ENCODE data around the gene YBX2.
"Not testable (repeated sequence)": the region's sequence is repeated elsewhere in the genome, so short reads cannot be mapped to it uniquely, and the experiment has no call there.

YBX2 gene

DNA sequence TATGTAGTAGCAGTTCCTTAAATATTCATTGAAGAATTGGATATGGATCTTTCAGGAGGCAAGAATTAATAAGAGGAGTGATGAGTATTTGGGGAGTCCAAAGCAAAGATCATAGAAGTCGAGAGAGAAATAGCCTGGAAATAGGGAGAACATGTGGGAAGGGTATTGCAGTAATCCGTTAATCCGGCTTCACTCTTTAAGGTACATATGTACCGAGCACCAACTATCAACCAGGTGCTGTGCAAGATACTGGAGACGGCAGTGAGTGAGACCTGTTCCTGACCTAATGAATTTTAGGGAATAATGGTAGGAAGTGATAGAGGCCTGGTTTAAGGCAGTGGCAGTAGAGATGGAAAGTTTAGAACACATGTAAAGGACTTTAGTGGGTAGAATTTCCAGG, 41.4 kb downstream of the YBX2 start:
- Mint-ChIP-seq H3K4me1 (ENCODE audit: low read depth) (peaks cover 60% of the 10 kb centered on the region), H3K36me3 (ENCODE audit: low read depth) (peaks cover 37% of the 10 kb centered on the region), H3K9me3 (no peaks in the 10 kb centered on the region), H3K27ac (peak overlapping the region; percentile 99), H3K27me3 (no peaks in the 10 kb centered on the region), H3K4me3 (peak overlapping the region; percentile 94)

- peaks cover 64% of the 10 kb centered on the region for H3K4me1 Mint-ChIP-seq (ENCODE audit: low read depth)
- H3K27me3 Mint-ChIP-seq: no peaks in the 10 kb centered on the region
- H3K36me3 Mint-ChIP-seq (ENCODE audit: low read depth): peaks cover 40% of the 10 kb centered on the region
- H3K9me3 Mint-ChIP-seq: no peaks in the 10 kb centered on the region
- H3K4me3 Mint-ChIP-seq: peak within 1 kb of the TSS; percentile 94
- peak within 1 kb of the TSS; percentile 99 for H3K27ac Mint-ChIP-seq
Measured at GRCh38 chr17:7252176-7253043, 42.0 kb downstream of the YBX2 start, which contains the start of gene ELP5. Gene ELP5 (plus strand): TSS chr17:7252215. CDS start chr17:7252551, 336 bp downstream.

DNA sequence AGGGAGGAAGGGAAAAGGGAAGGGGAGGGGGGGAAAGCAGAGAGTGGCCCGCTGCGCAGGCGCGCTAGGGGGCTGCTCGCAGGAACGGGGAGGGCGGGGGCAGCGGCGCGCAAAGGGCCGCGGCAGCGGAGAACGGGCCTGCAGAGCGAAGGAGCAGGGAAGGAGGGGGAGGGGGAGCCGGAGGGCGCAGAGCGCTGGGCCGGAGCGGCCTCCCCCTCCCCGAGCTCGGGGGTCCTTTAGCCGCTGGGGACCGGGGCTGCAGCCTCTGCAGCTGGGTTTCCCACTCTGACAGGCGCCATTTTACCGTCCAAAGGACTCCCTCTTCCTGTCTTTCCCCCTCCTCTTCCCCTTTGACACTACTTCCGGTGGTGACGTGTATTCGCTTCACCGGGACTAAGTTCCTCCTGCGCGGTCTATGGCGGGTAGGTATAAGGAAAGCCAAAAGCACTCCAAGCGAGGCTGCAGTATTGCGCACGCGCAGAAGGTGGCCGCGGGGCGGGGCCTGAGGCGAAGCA, 42.7 kb downstream of the YBX2 start, which contains the start of gene CTDNEP1:
Gene CTDNEP1 (minus strand): TSS at position 74 of the 515 bp plus-strand sequence. CDS start 438 bp downstream, outside the sequence.
- Mint-ChIP-seq H3K27me3 (no peaks in the 10 kb centered on the region), H3K36me3 (ENCODE audit: low read depth) (peaks cover 34% of the 10 kb centered on the region), H3K4me3 (peak within 1 kb of the TSS; percentile 94), H3K4me1 (ENCODE audit: low read depth) (peaks cover 62% of the 10 kb centered on the region), H3K9me3 (no peaks in the 10 kb centered on the region), H3K27ac (peak within 1 kb of the TSS; percentile 99)

DNA sequence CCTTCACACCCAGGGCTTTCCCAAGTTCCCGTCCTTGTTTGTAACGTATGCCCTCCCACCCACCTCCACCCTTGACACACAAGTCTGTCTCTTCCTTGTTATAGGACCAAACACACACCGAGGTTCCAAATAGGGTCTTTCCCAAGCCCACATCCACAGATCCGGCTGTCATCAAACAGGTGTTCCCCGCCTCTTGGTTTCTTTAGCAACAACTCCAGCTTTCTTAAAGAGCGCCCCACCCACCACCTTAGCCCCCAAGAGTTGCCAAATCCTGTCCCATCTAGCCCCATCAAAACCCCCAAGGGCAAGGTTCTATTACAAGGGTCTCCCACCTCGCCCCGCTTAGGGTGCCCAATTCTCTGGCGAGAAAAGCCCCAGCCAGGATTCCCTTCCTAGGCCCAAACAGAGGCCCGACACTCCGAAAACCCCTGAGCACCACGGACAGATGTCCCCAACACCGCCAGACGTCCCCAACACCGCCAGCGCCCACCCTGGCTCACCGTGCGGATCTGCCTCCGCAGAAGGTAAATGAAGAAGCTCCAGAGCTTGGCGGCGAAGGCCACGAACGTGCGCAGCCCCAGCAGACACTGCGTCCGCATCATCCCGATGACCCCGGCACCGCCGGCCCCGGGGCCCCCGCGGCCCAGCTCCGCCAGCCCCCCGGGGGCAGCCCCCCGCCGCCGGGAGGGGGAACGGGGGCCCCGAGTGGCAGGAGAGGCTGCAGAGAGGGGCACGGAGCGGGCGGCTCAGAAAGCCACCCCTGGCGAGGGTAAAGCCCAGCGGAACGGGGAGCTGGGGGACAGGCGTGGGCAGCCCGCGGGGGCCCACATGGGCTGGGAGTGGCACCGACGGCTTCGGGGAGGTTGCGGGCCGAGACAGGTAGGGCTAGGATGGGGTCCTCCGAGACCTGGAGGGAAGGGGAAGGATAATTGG, 43.5 kb downstream of the YBX2 start:
- H3K9me3 Mint-ChIP-seq: no peaks in the 10 kb centered on the region
- H3K27ac Mint-ChIP-seq: peak overlapping the region; percentile 99
- H3K4me1 Mint-ChIP-seq (ENCODE audit: low read depth): peaks cover 57% of the 10 kb centered on the region
- peaks cover 36% of the 10 kb centered on the region for H3K36me3 Mint-ChIP-seq (ENCODE audit: low read depth)
- peak overlapping the region; percentile 94 for H3K4me3 Mint-ChIP-seq
- no peaks in the 10 kb centered on the region for H3K27me3 Mint-ChIP-seq

GRCh38 chr17:7249830-7250229, 44.6 kb downstream of the YBX2 start:
- H3K36me3 Mint-ChIP-seq (ENCODE audit: low read depth): peaks cover 37% of the 10 kb centered on the region
- H3K27me3 Mint-ChIP-seq: no peaks in the 10 kb centered on the region

DNA sequence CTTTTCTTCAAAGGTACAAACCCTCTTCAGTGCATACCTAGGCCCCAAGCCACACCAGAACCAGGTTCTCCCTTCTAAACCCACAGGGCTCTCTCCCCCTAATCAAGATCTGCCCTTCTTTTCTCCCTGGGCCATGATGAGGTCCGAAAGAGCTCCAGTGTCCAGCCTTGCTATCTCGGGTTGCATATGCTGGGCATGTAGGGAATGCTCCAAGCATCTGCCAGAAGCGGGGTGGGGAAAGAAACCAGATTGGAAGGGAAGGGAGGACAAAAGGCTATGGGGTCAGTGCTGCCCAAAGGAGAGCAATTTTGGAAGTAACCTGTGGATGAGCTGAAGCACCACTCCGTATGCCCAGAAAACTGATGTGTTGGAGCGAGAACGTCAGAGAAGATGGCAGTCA, 45.2 kb downstream of the YBX2 start:
- Mint-ChIP-seq H3K27ac (peak overlapping the region; percentile 9), H3K4me1 (ENCODE audit: low read depth) (peaks cover 52% of the 10 kb centered on the region), H3K4me3 (peak overlapping the region; percentile 94), H3K36me3 (ENCODE audit: low read depth) (peaks cover 37% of the 10 kb centered on the region), H3K9me3 (no peaks in the 10 kb centered on the region), H3K27me3 (no peaks in the 10 kb centered on the region)

More at GRCh38 chr17:7249830-7250229, 44.6 kb downstream of the YBX2 start:
- Mint-ChIP-seq H3K4me1 (ENCODE audit: low read depth) (peaks cover 55% of the 10 kb centered on the region), H3K4me3 (peak overlapping the region; percentile 94), H3K27ac (peak overlapping the region; percentile 93), H3K9me3 (no peaks in the 10 kb centered on the region)

DNA sequence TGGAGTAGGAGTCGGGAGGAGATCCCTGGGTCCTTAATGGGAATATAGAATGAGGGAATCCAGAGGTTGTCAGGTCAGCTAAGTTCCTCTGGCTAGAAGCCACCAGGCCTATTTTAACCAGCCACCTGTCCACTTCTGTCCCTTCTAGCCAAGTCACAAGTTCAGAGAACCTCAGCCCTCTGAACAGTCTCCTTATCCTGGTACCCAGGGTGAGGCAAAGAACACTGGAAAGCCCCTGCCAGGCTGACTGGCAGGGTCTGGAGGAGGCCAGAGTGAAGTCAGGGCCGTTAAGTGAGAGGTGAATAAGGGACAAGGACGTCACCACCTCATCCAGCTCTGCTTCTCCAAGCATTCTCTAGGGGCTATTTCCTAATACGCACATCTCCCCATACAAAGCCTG, 45.6 kb downstream of the YBX2 start:
- Mint-ChIP-seq H3K27me3 (no peaks in the 10 kb centered on the region), H3K36me3 (ENCODE audit: low read depth) (peaks cover 37% of the 10 kb centered on the region), H3K9me3 (no peaks in the 10 kb centered on the region), H3K4me3 (peak overlapping the region; percentile 9), H3K4me1 (ENCODE audit: low read depth) (peaks cover 48% of the 10 kb centered on the region), H3K27ac (peak overlapping the region; percentile 9)

- Mint-ChIP-seq H3K4me1 (ENCODE audit: low read depth) (peaks cover 46% of the 10 kb centered on the region), H3K36me3 (ENCODE audit: low read depth) (peaks cover 40% of the 10 kb centered on the region), H3K27me3 (no peaks in the 10 kb centered on the region), H3K9me3 (no peaks in the 10 kb centered on the region), H3K27ac (peak overlapping the region; percentile 32), H3K4me3 (no peak overlapping the region)
Measured at GRCh38 chr17:7246779-7247178, 47.7 kb downstream of the YBX2 start.

DNA sequence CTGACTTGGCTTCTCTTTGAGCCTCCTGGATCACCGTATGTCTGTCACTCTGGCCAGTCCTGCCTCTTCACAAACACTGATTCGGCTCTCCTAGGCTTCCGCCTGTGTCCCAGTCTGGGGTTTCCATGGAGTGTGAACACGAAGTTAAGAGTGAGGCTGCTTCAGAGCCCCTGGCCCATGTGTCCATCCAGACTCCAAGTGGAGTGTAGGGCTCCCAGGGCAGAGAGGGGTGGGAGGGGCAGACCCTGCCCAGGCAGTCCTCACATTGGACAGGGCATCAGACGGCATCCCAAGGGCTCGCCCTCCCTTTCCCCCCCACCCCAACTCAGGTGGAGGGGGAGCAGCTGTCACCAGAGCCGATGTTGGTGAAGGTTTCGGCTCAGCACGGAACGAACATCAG, 50.6 kb downstream of the YBX2 start:
- Mint-ChIP-seq H3K4me1 (ENCODE audit: low read depth) (peaks cover 48% of the 10 kb centered on the region), H3K36me3 (ENCODE audit: low read depth) (peaks cover 47% of the 10 kb centered on the region)
- not testable (repeated sequence) for H3K27ac Mint-ChIP-seq, H3K27me3 Mint-ChIP-seq, H3K4me3 Mint-ChIP-seq, H3K9me3 Mint-ChIP-seq

DNA sequence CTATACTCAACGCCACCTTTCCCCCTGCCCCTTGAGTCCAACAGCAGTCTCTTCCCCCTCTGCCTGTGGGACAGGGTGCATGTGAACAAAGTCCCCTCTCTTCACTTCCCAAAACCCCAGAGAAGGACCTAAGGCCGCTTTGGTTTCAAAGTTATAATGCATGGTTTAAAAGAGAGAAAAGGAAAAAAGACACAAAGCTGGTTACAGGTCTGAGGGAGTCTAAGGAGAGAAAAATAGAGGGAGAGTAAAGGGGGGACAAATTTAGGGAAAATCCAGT, 51.0 kb downstream of the YBX2 start:
- H3K27ac Mint-ChIP-seq: peak overlapping the region; percentile 80
- peaks cover 43% of the 10 kb centered on the region for H3K4me1 Mint-ChIP-seq (ENCODE audit: low read depth)
- peak overlapping the region; percentile 94 for H3K4me3 Mint-ChIP-seq
- H3K27me3 Mint-ChIP-seq: no peaks in the 10 kb centered on the region
- peaks cover 47% of the 10 kb centered on the region for H3K36me3 Mint-ChIP-seq (ENCODE audit: low read depth)
- no peaks in the 10 kb centered on the region for H3K9me3 Mint-ChIP-seq

- H3K4me1 Mint-ChIP-seq (ENCODE audit: low read depth): peaks cover 42% of the 10 kb centered on the region
- peak overlapping the region; percentile 94 for H3K4me3 Mint-ChIP-seq
- H3K36me3 Mint-ChIP-seq (ENCODE audit: low read depth): peaks cover 47% of the 10 kb centered on the region
- no peaks in the 10 kb centered on the region for H3K9me3 Mint-ChIP-seq
- no peaks in the 10 kb centered on the region for H3K27me3 Mint-ChIP-seq
- peak overlapping the region; percentile 96 for H3K27ac Mint-ChIP-seq
Measured at GRCh38 chr17:7242717-7243452, 51.6 kb downstream of the YBX2 start.

- Mint-ChIP-seq H3K36me3 (ENCODE audit: low read depth) (peaks cover 48% of the 10 kb centered on the region), H3K27me3 (no peaks in the 10 kb centered on the region), H3K9me3 (no peaks in the 10 kb centered on the region), H3K27ac (peak within 1 kb of the TSS; percentile 96), H3K4me1 (ENCODE audit: low read depth) (peaks cover 44% of the 10 kb centered on the region), H3K4me3 (peak within 1 kb of the TSS; percentile 94)
Measured at GRCh38 chr17:7241783-7242716, 52.4 kb downstream of the YBX2 start, which contains the start of gene GABARAP. Gene GABARAP (minus strand): TSS chr17:7242449. CDS start chr17:7242330, 119 bp downstream.

DNA sequence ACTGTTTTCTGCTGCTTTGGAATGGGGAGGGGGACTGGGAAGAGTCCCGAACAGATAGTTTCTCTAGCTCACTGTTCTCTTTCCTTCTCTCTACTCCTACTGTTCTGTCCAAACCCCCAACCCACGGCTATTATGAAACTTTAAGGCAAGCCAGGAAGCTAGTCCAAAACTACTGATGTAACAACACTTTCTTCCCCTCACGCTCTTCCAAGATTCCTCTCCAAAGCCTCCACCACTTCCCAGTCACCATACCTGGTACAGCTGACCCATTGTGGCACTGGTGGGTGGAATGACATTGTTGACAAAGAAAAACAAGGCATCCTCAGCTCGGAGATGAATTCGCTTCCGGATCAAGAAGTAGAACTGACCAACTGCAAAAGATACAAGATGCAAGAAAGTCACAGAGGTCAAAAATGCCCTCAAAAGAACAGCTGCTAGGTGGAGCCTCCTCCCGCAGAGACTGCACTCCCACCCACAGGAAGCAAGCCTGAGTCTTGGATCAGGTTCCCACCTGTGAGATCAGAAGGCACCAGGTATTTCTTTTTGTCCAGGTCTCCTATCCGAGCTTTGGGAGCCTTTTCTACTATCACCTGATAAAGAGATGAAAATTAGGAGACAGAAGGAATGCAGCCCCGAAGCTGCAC, 53.2 kb downstream of the YBX2 start:
- peak overlapping the region; percentile 89 for H3K27ac Mint-ChIP-seq
- H3K27me3 Mint-ChIP-seq: no peaks in the 10 kb centered on the region
- no peaks in the 10 kb centered on the region for H3K9me3 Mint-ChIP-seq
- peaks cover 52% of the 10 kb centered on the region for H3K4me1 Mint-ChIP-seq (ENCODE audit: low read depth)
- peak overlapping the region; percentile 94 for H3K4me3 Mint-ChIP-seq
- peaks cover 48% of the 10 kb centered on the region for H3K36me3 Mint-ChIP-seq (ENCODE audit: low read depth)

Data from stimulated activated naive CD8-positive, alpha-beta T cell treated with anti-CD3 and anti-CD28 coated beads, Interleukin-15, Interleukin-2, amounts not matched to agents 100 ng/mL and 50 ng/mL, for 24 hours (primary cell).